ENCODE results near the gene ZNF385A. TPM values are rescaled to one million over a fixed set of nuclear protein-coding genes. Genes with fewer than 3 reads are reported as not detected.
A peak's percentile ranks its signal among the peaks of the same experiment; 100 is the strongest.

The ZNF385A gene
- total RNA-seq, 1 donor from 2014 or later, result 15.6 TPM

DNA sequence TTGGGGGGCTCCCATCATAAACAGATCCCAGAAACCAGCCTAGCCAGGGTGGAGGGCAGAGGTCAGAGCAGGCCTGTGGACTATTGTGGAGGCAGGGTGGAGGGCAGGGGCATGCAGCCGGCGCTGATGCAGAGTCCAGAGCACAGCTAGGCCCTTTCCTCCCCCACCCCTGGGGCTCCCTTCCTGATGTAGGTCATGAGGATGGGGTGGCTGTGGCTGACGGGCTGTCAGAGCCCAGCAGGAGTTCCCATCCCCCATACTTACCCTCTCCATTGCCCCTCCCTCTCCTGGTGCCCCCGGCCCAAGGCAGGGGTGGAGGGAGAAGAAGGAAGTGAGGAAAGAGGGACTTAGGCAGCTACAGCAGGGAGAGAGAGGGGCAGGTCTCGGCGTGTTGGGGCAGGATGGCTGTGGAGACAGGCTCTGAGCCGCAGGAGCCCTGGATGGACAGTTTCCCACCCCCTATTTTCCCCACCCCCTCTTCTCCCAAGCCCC lies 5.7 kb upstream of the ZNF385A start:
- H3K4me3 Mint-ChIP-seq (ENCODE audit: unreplicated experiment), result peak overlapping the region; percentile 8
- H3K27me3 Mint-ChIP-seq (ENCODE audit: unreplicated experiment), result peaks cover 24% of the 10 kb centered on the region
- TF ChIP-seq, protein P1, sequence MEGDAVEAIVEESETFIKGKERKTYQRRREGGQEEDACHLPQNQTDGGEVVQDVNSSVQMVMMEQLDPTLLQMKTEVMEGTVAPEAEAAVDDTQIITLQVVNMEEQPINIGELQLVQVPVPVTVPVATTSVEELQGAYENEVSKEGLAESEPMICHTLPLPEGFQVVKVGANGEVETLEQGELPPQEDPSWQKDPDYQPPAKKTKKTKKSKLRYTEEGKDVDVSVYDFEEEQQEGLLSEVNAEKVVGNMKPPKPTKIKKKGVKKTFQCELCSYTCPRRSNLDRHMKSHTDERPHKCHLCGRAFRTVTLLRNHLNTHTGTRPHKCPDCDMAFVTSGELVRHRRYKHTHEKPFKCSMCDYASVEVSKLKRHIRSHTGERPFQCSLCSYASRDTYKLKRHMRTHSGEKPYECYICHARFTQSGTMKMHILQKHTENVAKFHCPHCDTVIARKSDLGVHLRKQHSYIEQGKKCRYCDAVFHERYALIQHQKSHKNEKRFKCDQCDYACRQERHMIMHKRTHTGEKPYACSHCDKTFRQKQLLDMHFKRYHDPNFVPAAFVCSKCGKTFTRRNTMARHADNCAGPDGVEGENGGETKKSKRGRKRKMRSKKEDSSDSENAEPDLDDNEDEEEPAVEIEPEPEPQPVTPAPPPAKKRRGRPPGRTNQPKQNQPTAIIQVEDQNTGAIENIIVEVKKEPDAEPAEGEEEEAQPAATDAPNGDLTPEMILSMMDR (IDR thresholded peaks at IDR 0.05; ENCODE audit: unreplicated experiment), result no peak
- peak; percentile 41 for DNase-seq (ENCODE audit: low spot score)
- peaks cover 59% of the 10 kb centered on the region for H3K4me1 Mint-ChIP-seq (ENCODE audit: unreplicated experiment)
- no peak overlapping the region for H3K27ac Mint-ChIP-seq (ENCODE audit: unreplicated experiment)
- no peaks in the 10 kb centered on the region for H3K9me3 Mint-ChIP-seq (ENCODE audit: unreplicated experiment)
- peaks cover 23% of the 10 kb centered on the region for H3K36me3 Mint-ChIP-seq (ENCODE audit: low read depth, unreplicated experiment)

DNA sequence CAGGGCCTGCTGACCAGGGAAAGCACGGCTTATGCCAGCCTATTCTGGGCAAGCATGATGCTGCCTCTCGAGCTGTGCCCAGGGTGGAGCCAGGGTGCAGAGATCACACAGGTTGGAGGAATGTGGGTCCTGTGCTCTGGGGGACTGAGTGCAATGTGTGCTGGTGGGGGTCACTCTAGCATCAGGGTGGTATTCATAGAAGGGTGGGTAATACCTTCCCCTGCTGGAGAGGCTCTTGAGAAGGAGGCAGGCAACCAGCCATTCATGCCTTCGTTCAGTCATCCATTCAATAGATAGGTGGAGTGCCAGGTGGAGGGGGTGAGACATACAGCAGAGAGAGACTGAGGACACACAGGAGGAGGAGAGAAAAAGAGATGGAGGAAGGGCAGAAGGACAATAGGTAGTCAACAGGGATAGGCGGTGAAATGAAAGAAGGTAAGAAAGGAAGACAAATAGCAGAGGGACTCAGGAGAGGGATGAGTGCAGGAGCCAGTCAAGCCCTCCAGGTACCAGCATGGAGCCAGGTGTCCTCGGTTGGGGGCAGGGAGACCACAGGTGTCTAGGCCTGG lies 5.2 kb upstream of the ZNF385A start:
- Mint-ChIP-seq H3K4me3 (ENCODE audit: unreplicated experiment) (peak overlapping the region; percentile 8), H3K36me3 (ENCODE audit: low read depth, unreplicated experiment) (peaks cover 18% of the 10 kb centered on the region), H3K9me3 (ENCODE audit: unreplicated experiment) (no peaks in the 10 kb centered on the region), H3K4me1 (ENCODE audit: unreplicated experiment) (peaks cover 55% of the 10 kb centered on the region), H3K27me3 (ENCODE audit: unreplicated experiment) (peaks cover 23% of the 10 kb centered on the region), H3K27ac (ENCODE audit: unreplicated experiment) (peak overlapping the region; percentile 9)
- no peak for DNase-seq (ENCODE audit: low spot score)
- TF ChIP-seq, protein P1 (IDR thresholded peaks at IDR 0.05; ENCODE audit: unreplicated experiment), result no peak

DNA sequence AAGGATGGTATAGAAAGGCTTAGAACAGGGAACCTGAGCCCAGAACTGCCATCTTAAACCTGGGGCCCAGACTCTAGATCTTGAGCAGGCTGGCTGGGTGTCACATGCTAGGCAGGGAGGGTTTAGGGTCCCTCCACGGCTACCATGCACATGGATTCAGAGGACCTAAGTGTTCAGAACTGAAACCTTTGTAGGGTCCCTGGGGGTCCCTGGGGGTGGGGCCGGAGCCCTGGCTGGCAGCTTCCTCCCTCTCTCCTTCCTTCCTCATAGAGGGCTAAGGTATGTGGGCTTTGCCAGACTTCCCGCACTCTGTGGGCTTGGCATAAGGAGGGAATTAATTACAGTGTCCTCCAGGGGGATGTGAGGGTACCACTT lies 4.6 kb upstream of the ZNF385A start:
- TF ChIP-seq, protein P1 (IDR thresholded peaks at IDR 0.05; ENCODE audit: unreplicated experiment), result no peak
- Mint-ChIP-seq H3K36me3 (ENCODE audit: low read depth, unreplicated experiment) (peaks cover 12% of the 10 kb centered on the region), H3K27me3 (ENCODE audit: unreplicated experiment) (peaks cover 22% of the 10 kb centered on the region), H3K4me1 (ENCODE audit: unreplicated experiment) (peaks cover 53% of the 10 kb centered on the region), H3K9me3 (ENCODE audit: unreplicated experiment) (no peaks in the 10 kb centered on the region), H3K27ac (ENCODE audit: unreplicated experiment) (no peak overlapping the region), H3K4me3 (ENCODE audit: unreplicated experiment) (no peak overlapping the region)
- no peak for DNase-seq (ENCODE audit: low spot score)

DNA sequence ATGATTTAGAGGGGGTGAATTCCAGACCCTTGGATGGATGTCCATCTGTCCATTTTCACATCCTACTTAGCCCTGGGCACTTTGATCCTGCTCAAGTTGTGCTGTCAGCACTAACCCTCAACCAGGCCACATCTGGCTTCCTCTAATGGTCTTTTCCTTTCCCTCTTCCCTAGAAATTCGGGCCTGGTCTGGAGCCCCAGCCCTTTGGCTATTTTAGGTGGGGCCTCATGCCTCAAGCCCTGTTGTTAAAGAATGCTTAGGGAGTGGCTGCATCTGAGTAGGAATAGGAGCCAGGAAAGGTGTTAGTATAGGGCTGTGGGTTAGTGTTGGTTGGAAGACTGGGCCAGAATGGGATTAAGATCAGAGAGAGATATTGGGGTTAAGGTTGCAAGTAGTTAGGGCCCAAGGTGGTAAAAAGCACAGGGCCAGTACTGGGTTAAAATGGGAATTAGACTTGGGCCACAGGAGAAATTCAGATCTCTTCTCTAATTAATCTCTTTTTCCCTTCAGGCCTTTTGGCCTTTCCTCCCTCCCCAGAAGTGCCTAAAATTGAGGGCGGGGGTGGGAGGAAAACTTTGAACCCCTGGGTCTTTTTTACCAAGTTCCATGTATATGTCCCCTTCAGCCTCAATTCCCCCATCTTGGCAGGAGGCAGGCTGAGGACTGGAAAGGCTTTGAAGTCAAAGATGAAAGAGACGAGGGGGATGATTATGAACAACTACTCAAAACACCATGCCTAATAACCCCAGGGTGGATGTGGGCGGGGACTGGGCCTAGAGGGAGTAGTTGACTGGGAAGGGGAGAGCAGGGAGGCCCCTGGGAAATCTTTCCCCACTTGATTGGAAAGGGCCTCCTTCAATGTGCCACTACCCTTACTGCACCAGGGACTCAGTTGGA lies 4.0 kb upstream of the ZNF385A start:
- H3K36me3 Mint-ChIP-seq (ENCODE audit: low read depth, unreplicated experiment), result peaks cover 6% of the 10 kb centered on the region
- peaks cover 21% of the 10 kb centered on the region for H3K27me3 Mint-ChIP-seq (ENCODE audit: unreplicated experiment)
- H3K27ac Mint-ChIP-seq (ENCODE audit: unreplicated experiment), result peak overlapping the region; percentile 20
- no peaks in the 10 kb centered on the region for H3K9me3 Mint-ChIP-seq (ENCODE audit: unreplicated experiment)
- DNase-seq (ENCODE audit: low spot score), result no peak
- peaks cover 46% of the 10 kb centered on the region for H3K4me1 Mint-ChIP-seq (ENCODE audit: unreplicated experiment)
- H3K4me3 Mint-ChIP-seq (ENCODE audit: unreplicated experiment), result no peak overlapping the region
- TF ChIP-seq, protein P1 (IDR thresholded peaks at IDR 0.05; ENCODE audit: unreplicated experiment), result no peak

DNA sequence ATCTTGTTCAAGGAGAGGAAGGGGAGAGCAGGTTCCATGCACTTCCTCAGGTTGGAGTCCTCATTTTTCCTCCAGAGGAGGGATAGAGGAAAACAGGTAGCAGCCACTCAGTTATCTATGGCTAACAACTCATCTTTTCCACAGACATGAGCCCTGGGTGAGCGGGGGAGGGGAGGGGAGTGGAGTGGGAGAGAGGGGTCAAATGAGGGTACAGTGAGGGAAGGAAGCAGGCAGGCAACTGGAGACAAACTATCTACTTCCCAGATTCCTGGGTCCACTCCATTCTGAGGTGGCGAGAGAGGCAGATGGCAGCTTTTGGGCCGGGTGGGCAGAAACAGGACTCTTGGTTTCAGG lies 2.6 kb upstream of the ZNF385A start:
- peaks cover 36% of the 10 kb centered on the region for H3K4me1 Mint-ChIP-seq (ENCODE audit: unreplicated experiment)
- TF ChIP-seq, protein P1 (IDR thresholded peaks at IDR 0.05; ENCODE audit: unreplicated experiment), result no peak
- H3K27me3 Mint-ChIP-seq (ENCODE audit: unreplicated experiment), result peaks cover 17% of the 10 kb centered on the region
- H3K9me3 Mint-ChIP-seq (ENCODE audit: unreplicated experiment), result no peaks in the 10 kb centered on the region
- H3K36me3 Mint-ChIP-seq (ENCODE audit: low read depth, unreplicated experiment), result peaks cover 5% of the 10 kb centered on the region
- peak overlapping the region; percentile 42 for H3K4me3 Mint-ChIP-seq (ENCODE audit: unreplicated experiment)
- DNase-seq (ENCODE audit: low spot score), result no peak
- H3K27ac Mint-ChIP-seq (ENCODE audit: unreplicated experiment), result peak overlapping the region; percentile 36
